HepG2 (cell line): ENCODE data around the gene IL1RAPL1. TPM values are rescaled to one million over a fixed set of nuclear protein-coding genes. Genes with fewer than 3 reads are reported as not detected.

Experiments used
- ATAC-seq: fragments of 200-7000 bp; cut with Tn5 transposase; 3 replicates; pipeline ENCODE4 v1.9.1; 2020; ENCODE audit warnings: mild to moderate bottlenecking, moderate library complexity
- BruUV-seq: library from RNA; stranded (reverse); fragments of 400-500 nt; replicated peaks from 2 replicates; lab custom pipeline; 2021; lab: Mats Ljungman, UMichigan
- CTCF ChIA-PET: fragments of 300-600 bp; formaldehyde crosslinking; extraction: SDS; loops from one replicate; lab custom pipeline; 2021; ENCODE audit warnings: low total read pairs, inconsistent platforms, low intra/inter-chr PET ratio; lab: Yijun Ruan, JAX
- POLR2A ChIA-PET: fragments of 350-600 bp; sonication (Branson Sonifier 250); formaldehyde crosslinking; loops from one replicate; lab custom pipeline; 2020; ENCODE audit warnings: antibody characterized with exemption, inconsistent platforms; lab: Yijun Ruan, JAX
- DNase-seq: peaks from one replicate; pipeline ENCODE4 v3.0.0-alpha.2; 2015; ENCODE audit warnings: low spot score
- FAIRE-seq: peaks from 3 replicates; lab custom pipeline; 2011; peaks lifted over from hg19 to GRCh38; lab: Jason Lieb, UNC
- H2AFZ ChIP-seq: one replicate; pipeline ENCODE4 v1.6.1; 2011; ENCODE audit warnings: low read length, inconsistent platforms
- H3K27ac ChIP-seq: fragments of 300-600 bp; 3 replicates; pipeline ENCODE4 v1.8.0; 2011; ENCODE audit warnings: mixed run types, mild to moderate bottlenecking, mixed read lengths, low read length, inconsistent platforms; ENCODE audit not compliant: insufficient read depth; ENCODE audit errors: extremely low read length
- H3K27me3 ChIP-seq, 2 experiments: fragments of 200-600 bp in 1 of 2; 2 replicates in 1 of 2; 3 replicates in 1 of 2; pipeline versions ENCODE4 v1.6.0 to v1.8.0; 2011; ENCODE audit warnings: low read length in 2 of 2, mild to moderate bottlenecking in 2 of 2, moderate library complexity in 2 of 2, inconsistent platforms in 1 of 2; ENCODE audit not compliant: insufficient read depth in 2 of 2, control insufficient read depth in 1 of 2
- H3K36me3 ChIP-seq, 2 experiments: fragments of 200-600 bp in 1 of 2; replicated peaks in 1 of 2; 2 replicates in 1 of 2; 3 replicates in 1 of 2; pipeline versions ENCODE4 v1.5.1 to v1.8.0; 2011; ENCODE audit warnings: low read length in 2 of 2, inconsistent platforms in 1 of 2; ENCODE audit not compliant: insufficient read depth in 2 of 2, control insufficient read depth in 1 of 2
- H3K4me1 ChIP-seq: 2 replicates; pipeline ENCODE4 v1.5.1; 2012; ENCODE audit warnings: low read length, inconsistent platforms; ENCODE audit not compliant: insufficient read depth
- H3K4me2 ChIP-seq: 2 replicates; pipeline ENCODE4 v1.6.0; 2011; ENCODE audit warnings: low read depth, low read length, inconsistent platforms
- H3K4me3 ChIP-seq, 3 experiments: fragments of 200-600 bp in 1 of 3; sonication (generic), shearing (Covaris generic) in 1 of 3; replicated peaks in 1 of 3; 2 replicates each; pipeline ENCODE4 v1.5.1; 2011 to 2016; ENCODE audit warnings: low read length in 3 of 3, inconsistent platforms in 2 of 3, low read depth in 2 of 3, mild to moderate bottlenecking in 2 of 3, control low read depth in 1 of 3, mixed read lengths in 1 of 3; ENCODE audit not compliant: insufficient read depth in 1 of 3
- H3K79me2 ChIP-seq: one replicate; pipeline ENCODE4 v1.6.1; 2011; ENCODE audit warnings: low read length, inconsistent platforms; ENCODE audit not compliant: insufficient read depth
- H3K9ac ChIP-seq: 2 replicates; pipeline ENCODE4 v1.6.0; 2011; ENCODE audit warnings: mild to moderate bottlenecking, low read depth, low read length, inconsistent platforms; ENCODE audit not compliant: insufficient read depth
- H3K9me3 ChIP-seq: 2 replicates; pipeline ENCODE4 v1.5.1; 2012; ENCODE audit warnings: mild to moderate bottlenecking, low read length
- H4K20me1 ChIP-seq: 2 replicates; pipeline ENCODE4 v1.6.0; 2011; ENCODE audit warnings: inconsistent platforms, mild to moderate bottlenecking, low read length, moderate library complexity; ENCODE audit not compliant: insufficient read depth
- BCL3 ChIP-seq: sonication (generic); formaldehyde crosslinking; IDR thresholded peaks from 2 replicates; pipeline ENCODE4 v1.5.1; 2020; ENCODE audit warnings: mild to moderate bottlenecking, missing genetic modification reagents, moderate library complexity
- DMTF1 ChIP-seq: sonication (generic); formaldehyde crosslinking; IDR thresholded peaks from 2 replicates; pipeline ENCODE4 v1.4.0; 2020; ENCODE audit warnings: mild to moderate bottlenecking, missing genetic modification reagents
- LRRFIP1 ChIP-seq: sonication (generic); formaldehyde crosslinking; conservative IDR thresholded peaks from 2 replicates; pipeline ENCODE4 v1.4.0; 2020; ENCODE audit warnings: missing genetic modification reagents
- NFKB2 ChIP-seq: sonication (generic); formaldehyde crosslinking; IDR thresholded peaks from 2 replicates; pipeline ENCODE4 v1.4.0; 2020; ENCODE audit warnings: missing genetic modification reagents, borderline replicate concordance
- NFYB ChIP-seq: sonication (generic); formaldehyde crosslinking; IDR thresholded peaks from 2 replicates; pipeline ENCODE4 v1.4.0; 2020; ENCODE audit warnings: missing genetic modification reagents
- NR2F1 ChIP-seq, 2 experiments: fragments of 450-650 bp in 1 of 2; formaldehyde crosslinking in 1 of 2; IDR thresholded peaks; 2 replicates each; pipeline versions ENCODE4 v1.5.0 to v1.6.1; 2016 to 2020; ENCODE audit warnings: mild to moderate bottlenecking in 1 of 2, missing compliant biosample characterization in 1 of 2, missing genetic modification reagents in 1 of 2, moderate library complexity in 1 of 2
- PCBP2 ChIP-seq: fragments of 200-400 bp; formaldehyde crosslinking; optimal IDR thresholded peaks from 2 replicates; pipeline ENCODE3; 2018; ENCODE audit warnings: low read length, low read depth; ENCODE audit not compliant: poor library complexity, severe bottlenecking
- PITX1 ChIP-seq: sonication (generic); formaldehyde crosslinking; IDR thresholded peaks from 2 replicates; pipeline ENCODE4 v1.5.1; 2020; ENCODE audit warnings: mild to moderate bottlenecking, missing genetic modification reagents
- SRSF1 ChIP-seq: fragments of 200-400 bp; formaldehyde crosslinking; optimal IDR thresholded peaks from 2 replicates; pipeline ENCODE3; 2017; ENCODE audit warnings: mild to moderate bottlenecking, low read depth, low read length, moderate library complexity
- TAF1 ChIP-seq: sonication (generic); formaldehyde crosslinking; IDR thresholded peaks from 2 replicates; pipeline ENCODE4 v1.4.0; 2020; ENCODE audit warnings: missing genetic modification reagents
- ZBTB46 ChIP-seq: sonication (generic); formaldehyde crosslinking; IDR thresholded peaks from 2 replicates; pipeline ENCODE4 v1.4.0; 2020; ENCODE audit warnings: mild to moderate bottlenecking, missing genetic modification reagents, borderline replicate concordance
- ZNF24 ChIP-seq: fragments of 450-650 bp; IDR thresholded peaks from 2 replicates; pipeline ENCODE4 v1.6.1; 2017; ENCODE audit warnings: antibody characterized with exemption, mild to moderate bottlenecking
- ZNF83 ChIP-seq: sonication (generic); formaldehyde crosslinking; IDR thresholded peaks from 2 replicates; pipeline ENCODE4 v1.4.0; 2020; ENCODE audit warnings: missing genetic modification reagents, mild to moderate bottlenecking, borderline replicate concordance
- WGBS: methylation state at CpG from one replicate; pipeline ENCODE4 v1.1.6; 2017; ENCODE audit warnings: low lambda C conversion rate; 5-methylcytosine and 5-hydroxymethylcytosine counted together
- in situ Hi-C: cut with HindIII; loops from 2 replicates; pipeline ENCODE4 v1.10.0; 2017; ENCODE audit warnings: low pct_unique_long_range_greater_than_20kb; ENCODE audit not compliant: extremely low pct_ligation_motif_present
- intact Hi-C: fragments of 100-400 bp; cut with micrococcal nuclease; formaldehyde crosslinking; loops from one replicate; pipeline ENCODE4 v1.10.0; 2022; ENCODE audit not compliant: unreplicated experiment
- polyA plus RNA-seq, 8 experiments: library from polyadenylated mRNA; depleted of rRNA in 3 of 8; stranded (reverse) in 7 of 8; unstranded in 1 of 8; fragments of >200 nt; fragmentation: Illumina TruSeq in 4 of 8; extraction: Trizol in 4 of 8; gene quantifications; 2 replicates each; pipeline versions ENCODE4 v1.2.1 to v1.2.3, GENCODE V29; 2011 to 2016; ENCODE audit warnings: low read depth in 4 of 8, missing spikeins in 1 of 8, mixed read lengths in 1 of 8; ENCODE audit not compliant: insufficient read depth in 1 of 8
- total RNA-seq, 5 experiments: library from RNA; depleted of rRNA; stranded (reverse); fragments of >200 nt; fragmentation: Illumina TruSeq; extraction: Trizol; gene quantifications; 2 replicates each; pipeline ENCODE4 v1.2.3, GENCODE V29; 2016; ENCODE audit warnings: low read depth in 1 of 5

Gene IL1RAPL1
- total and polyA plus RNA-seq, 2 of the 13 experiments (the other 11 are each of a cell fraction or from before 2014, with no cell fraction given) = 0.04 TPM; not detected in 1

- CTCF ChIA-PET = no interaction called here
- POLR2A ChIA-PET = no interaction called here
- no peak overlapping the region for H3K27ac ChIP-seq
- no peak for DNase-seq
- no peak overlapping the region for H3K4me2 ChIP-seq
- no peaks in the 10 kb centered on the region for H3K79me2 ChIP-seq
- H3K27me3 ChIP-seq = no peaks in the 10 kb centered on the region
- 0% methylated on average over 1 of the region's 1 CpG for WGBS
- H3K9ac ChIP-seq = no peak overlapping the region
- intact Hi-C loops (no loop called here), in situ Hi-C loops (no loop called here)
- no peak overlapping the region for H3K4me3 ChIP-seq
- no peaks in the 10 kb centered on the region for H3K4me1 ChIP-seq
- ATAC-seq = no peak
- BruUV-seq = no TSS peak
- FAIRE-seq = no peak
- H2AFZ ChIP-seq = no peak overlapping the region
- H4K20me1 ChIP-seq = no peaks in the 10 kb centered on the region
- no peaks in the 10 kb centered on the region for H3K36me3 ChIP-seq
- TF ChIP-seq LRRFIP1 (no peak), ZNF83 (CRISPR knock-in tag) (no peak), PITX1 (CRISPR knock-in tag) (no peak), TAF1 (no peak), BCL3 (CRISPR knock-in tag) (no peak), ZNF24 (no peak), DMTF1 (CRISPR knock-in tag) (no peak), ZBTB46 (CRISPR knock-in tag) (no peak), NFKB2 (CRISPR knock-in tag) (no peak), NFYB (CRISPR knock-in tag) (no peak), SRSF1 (no peak), PCBP2 (no peak), NR2F1 (CRISPR knock-in tag; IDR thresholded peaks at IDR 0.05) (no peak)
- H3K9me3 ChIP-seq = no peaks in the 10 kb centered on the region
Observed at GRCh38 chrX:29535212-29536162, 948.2 kb downstream of the IL1RAPL1 start.
